ENCODE results near the gene PRMT7. TPM values are rescaled to one million over a fixed set of nuclear protein-coding genes. Genes with fewer than 3 reads are reported as not detected.

PRMT7 gene
- total RNA-seq, 1 experiment from 2014 or later = 33.1 TPM

DNA sequence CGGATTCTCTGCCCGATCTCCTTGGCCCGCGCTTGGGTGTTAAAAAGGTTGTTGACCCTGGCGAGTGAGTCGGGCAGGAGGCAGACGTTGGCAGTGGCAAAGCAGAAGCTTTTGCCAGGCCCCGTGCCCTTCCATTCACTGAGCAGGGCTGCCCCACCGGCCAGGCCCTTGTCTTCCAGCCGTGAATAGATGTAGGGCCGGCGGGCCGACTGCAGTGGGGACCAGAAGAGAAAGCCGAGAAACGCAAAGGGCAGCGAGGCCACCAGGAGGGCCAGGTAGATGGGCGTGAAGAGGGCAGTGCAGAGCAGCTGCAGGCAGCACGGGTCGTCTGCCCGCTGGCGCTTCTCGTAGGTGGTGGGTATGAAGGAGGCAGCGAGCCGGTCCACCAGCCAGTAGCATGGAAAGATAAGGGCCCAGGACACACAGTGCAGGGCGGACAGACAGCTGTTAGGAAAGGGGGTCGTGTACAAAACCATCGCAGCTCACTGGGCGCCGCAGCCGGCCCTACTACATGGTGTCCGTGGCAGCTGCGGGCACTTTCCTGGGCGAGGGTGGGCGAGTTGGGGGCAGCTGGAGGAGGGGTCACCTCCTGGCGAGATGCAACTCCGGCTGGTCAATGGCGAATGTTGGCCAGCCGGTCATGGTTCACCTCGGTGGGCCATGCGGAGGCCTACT, 61.0 kb downstream of the PRMT7 start:
- H3K27me3 ChIP-seq (ENCODE audit: control insufficient read depth, insufficient read depth, low read length) = no peaks in the 10 kb centered on the region
- BruUV-seq (replicated peaks) = no TSS peak
- no peak for DNase-seq (ENCODE audit: low read depth, low spot score)
- H3K4me1 ChIP-seq (ENCODE audit: control insufficient read depth, insufficient read depth, low read length) = no peaks in the 10 kb centered on the region
- ChIA-PET POLR2A (no interaction called here), CTCF (no interaction called here)
- intact Hi-C loops (cut with micrococcal nuclease; ENCODE audit: unreplicated experiment) = no loop called here
- H3K27ac ChIP-seq (ENCODE audit: low read length) = no peak overlapping the region
- no peaks in the 10 kb centered on the region for H3K36me3 ChIP-seq (ENCODE audit: control insufficient read depth, insufficient read depth, low read length)
- H3K4me3 ChIP-seq (ENCODE audit: low read depth in 2 of 2, low read length in 2 of 2) = no peak overlapping the region
- in situ Hi-C loops (cut with HindIII; ENCODE audit: low pct_unique_long_range_greater_than_20kb, low sequenced_read_pairs) = no loop called here
- no peaks in the 10 kb centered on the region for H3K9me3 ChIP-seq (ENCODE audit: control insufficient read depth, insufficient read depth, low read depth, low read length)
- TF ChIP-seq, protein P1, sequence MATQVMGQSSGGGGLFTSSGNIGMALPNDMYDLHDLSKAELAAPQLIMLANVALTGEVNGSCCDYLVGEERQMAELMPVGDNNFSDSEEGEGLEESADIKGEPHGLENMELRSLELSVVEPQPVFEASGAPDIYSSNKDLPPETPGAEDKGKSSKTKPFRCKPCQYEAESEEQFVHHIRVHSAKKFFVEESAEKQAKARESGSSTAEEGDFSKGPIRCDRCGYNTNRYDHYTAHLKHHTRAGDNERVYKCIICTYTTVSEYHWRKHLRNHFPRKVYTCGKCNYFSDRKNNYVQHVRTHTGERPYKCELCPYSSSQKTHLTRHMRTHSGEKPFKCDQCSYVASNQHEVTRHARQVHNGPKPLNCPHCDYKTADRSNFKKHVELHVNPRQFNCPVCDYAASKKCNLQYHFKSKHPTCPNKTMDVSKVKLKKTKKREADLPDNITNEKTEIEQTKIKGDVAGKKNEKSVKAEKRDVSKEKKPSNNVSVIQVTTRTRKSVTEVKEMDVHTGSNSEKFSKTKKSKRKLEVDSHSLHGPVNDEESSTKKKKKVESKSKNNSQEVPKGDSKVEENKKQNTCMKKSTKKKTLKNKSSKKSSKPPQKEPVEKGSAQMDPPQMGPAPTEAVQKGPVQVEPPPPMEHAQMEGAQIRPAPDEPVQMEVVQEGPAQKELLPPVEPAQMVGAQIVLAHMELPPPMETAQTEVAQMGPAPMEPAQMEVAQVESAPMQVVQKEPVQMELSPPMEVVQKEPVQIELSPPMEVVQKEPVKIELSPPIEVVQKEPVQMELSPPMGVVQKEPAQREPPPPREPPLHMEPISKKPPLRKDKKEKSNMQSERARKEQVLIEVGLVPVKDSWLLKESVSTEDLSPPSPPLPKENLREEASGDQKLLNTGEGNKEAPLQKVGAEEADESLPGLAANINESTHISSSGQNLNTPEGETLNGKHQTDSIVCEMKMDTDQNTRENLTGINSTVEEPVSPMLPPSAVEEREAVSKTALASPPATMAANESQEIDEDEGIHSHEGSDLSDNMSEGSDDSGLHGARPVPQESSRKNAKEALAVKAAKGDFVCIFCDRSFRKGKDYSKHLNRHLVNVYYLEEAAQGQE (IDR thresholded peaks at IDR 0.05; ENCODE audit: insufficient read depth in 1 of 2, low read depth in 2 of 2, low read length in 1 of 2) = no peak
- no peak for TF ChIP-seq TCF7L2 (IDR thresholded peaks at IDR 0.05; ENCODE audit: low read depth, low read length)
- no peak for ATAC-seq

DNA sequence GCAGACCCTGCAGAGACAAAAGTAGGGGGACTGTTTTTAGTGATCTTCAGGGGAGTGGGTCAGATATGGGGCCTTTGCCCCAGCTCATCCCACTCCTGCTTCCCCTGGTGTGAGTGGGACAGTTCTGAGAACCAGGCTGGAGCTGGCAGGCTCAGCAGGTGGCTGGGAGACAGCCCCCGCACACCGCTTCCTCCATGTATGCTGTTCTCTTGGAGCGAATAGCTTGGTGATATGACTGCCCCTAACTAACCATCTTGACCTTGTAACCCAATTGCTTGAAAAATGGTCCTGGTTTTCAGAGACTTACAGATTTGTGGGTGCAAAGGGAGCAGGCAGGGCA, 61.5 kb downstream of the PRMT7 start:
- intact Hi-C loops (cut with micrococcal nuclease; ENCODE audit: unreplicated experiment) (no loop called here), in situ Hi-C loops (cut with HindIII; ENCODE audit: low pct_unique_long_range_greater_than_20kb, low sequenced_read_pairs) (no loop called here)
- TF ChIP-seq POLR2AphosphoS5 (IDR thresholded peaks at IDR 0.05; ENCODE audit: low read depth, low read length) (no peak), SIN3A (IDR thresholded peaks at IDR 0.05; ENCODE audit: borderline replicate concordance, insufficient read depth, low read depth, low read length) (no peak), TCF7L2 (IDR thresholded peaks at IDR 0.05; ENCODE audit: low read depth, low read length) (no peak)
- TF ChIP-seq, protein P1 (IDR thresholded peaks at IDR 0.05; ENCODE audit: insufficient read depth in 1 of 2, low read depth in 2 of 2, low read length in 1 of 2) = no peak
- TF ChIP-seq, protein P2, sequence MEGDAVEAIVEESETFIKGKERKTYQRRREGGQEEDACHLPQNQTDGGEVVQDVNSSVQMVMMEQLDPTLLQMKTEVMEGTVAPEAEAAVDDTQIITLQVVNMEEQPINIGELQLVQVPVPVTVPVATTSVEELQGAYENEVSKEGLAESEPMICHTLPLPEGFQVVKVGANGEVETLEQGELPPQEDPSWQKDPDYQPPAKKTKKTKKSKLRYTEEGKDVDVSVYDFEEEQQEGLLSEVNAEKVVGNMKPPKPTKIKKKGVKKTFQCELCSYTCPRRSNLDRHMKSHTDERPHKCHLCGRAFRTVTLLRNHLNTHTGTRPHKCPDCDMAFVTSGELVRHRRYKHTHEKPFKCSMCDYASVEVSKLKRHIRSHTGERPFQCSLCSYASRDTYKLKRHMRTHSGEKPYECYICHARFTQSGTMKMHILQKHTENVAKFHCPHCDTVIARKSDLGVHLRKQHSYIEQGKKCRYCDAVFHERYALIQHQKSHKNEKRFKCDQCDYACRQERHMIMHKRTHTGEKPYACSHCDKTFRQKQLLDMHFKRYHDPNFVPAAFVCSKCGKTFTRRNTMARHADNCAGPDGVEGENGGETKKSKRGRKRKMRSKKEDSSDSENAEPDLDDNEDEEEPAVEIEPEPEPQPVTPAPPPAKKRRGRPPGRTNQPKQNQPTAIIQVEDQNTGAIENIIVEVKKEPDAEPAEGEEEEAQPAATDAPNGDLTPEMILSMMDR (IDR thresholded peaks at IDR 0.05) = no peak
- Histone ChIP-seq H3K4me1 (ENCODE audit: control insufficient read depth, insufficient read depth, low read length) (no peaks in the 10 kb centered on the region), H3K36me3 (ENCODE audit: control insufficient read depth, insufficient read depth, low read length) (no peaks in the 10 kb centered on the region), H3K9me3 (ENCODE audit: control insufficient read depth, insufficient read depth, low read depth, low read length) (no peaks in the 10 kb centered on the region), H3K27me3 (ENCODE audit: control insufficient read depth, insufficient read depth, low read length) (no peaks in the 10 kb centered on the region), H3K4me3 (ENCODE audit: low read depth in 2 of 2, low read length in 2 of 2) (no peak overlapping the region), H3K27ac (ENCODE audit: low read length) (no peak overlapping the region)
- ATAC-seq (no peak), DNase-seq (ENCODE audit: low read depth, low spot score) (no peak)
- POLR2A ChIA-PET = no interaction called here
- BruUV-seq (replicated peaks) = no TSS peak
- CTCF ChIA-PET = no interaction called here

All from Panc1 (cell line).